WERI-Rb-1 (cell line): ENCODE measurements around the gene BFSP1.

Experiments
- DNase-seq: peaks from one replicate; pipeline ENCODE4 v3.0.0-alpha.2; 2020
- H3K27ac ChIP-seq: fragments of 250-450 bp; sonication (Bioruptor Pico); 2 replicates; pipeline ENCODE4 v1.5.1; 2020; ENCODE audit warnings: mild to moderate bottlenecking, moderate library complexity
- H3K27me3 ChIP-seq: fragments of 250-450 bp; sonication (Bioruptor Pico); 2 replicates; pipeline ENCODE4 v1.5.1; 2021; ENCODE audit warnings: mild to moderate bottlenecking, low read depth, moderate library complexity; ENCODE audit not compliant: insufficient read depth, severe bottlenecking
- H3K36me3 ChIP-seq: fragments of 250-450 bp; sonication (Bioruptor Pico); 2 replicates; pipeline ENCODE4 v1.5.1; 2020; ENCODE audit warnings: mild to moderate bottlenecking, moderate library complexity
- H3K4me3 ChIP-seq: 2 replicates; pipeline ENCODE4 v1.5.1; 2011; ENCODE audit warnings: low read depth, mild to moderate bottlenecking, control low read depth, low read length
- H3K9me3 ChIP-seq: fragments of 250-450 bp; sonication (Bioruptor Pico); 2 replicates; pipeline ENCODE4 v1.5.1; 2021; ENCODE audit warnings: mild to moderate bottlenecking, moderate library complexity; ENCODE audit not compliant: severe bottlenecking
- CTCF ChIP-seq: IDR thresholded peaks from 2 replicates; pipeline ENCODE4 v1.5.1; 2011; ENCODE audit warnings: low read depth, mild to moderate bottlenecking, control low read depth, inconsistent platforms, low read length

BFSP1 gene

DNA sequence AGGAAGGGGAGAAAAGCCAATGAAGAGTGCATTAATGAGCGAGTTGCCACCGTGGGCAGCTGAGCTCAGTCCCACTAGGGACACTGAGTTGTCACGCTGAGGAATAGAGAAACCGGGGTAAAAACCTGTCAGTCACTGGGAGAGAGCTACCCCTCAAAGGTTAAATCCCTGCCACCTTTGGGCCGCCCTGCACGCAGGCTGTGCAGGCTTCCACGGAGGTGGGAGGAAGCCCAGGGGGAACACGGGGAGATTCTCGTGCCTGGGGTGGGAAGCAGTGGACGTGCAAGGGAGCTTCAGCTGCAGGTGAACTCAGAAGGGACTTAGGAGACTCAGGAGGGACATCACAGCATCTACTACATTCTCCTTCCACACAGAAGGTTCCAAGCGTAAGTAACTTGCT lies 50.5 kb downstream of the BFSP1 start:
- Histone ChIP-seq H3K27me3 (no peaks in the 10 kb centered on the region), H3K27ac (no peak overlapping the region), H3K9me3 (no peaks in the 10 kb centered on the region), H3K4me3 (no peak overlapping the region), H3K36me3 (no peaks in the 10 kb centered on the region)
- DNase-seq = no peak
- TF ChIP-seq CTCF = no peak

- Histone ChIP-seq H3K27ac (no peak overlapping the region), H3K36me3 (no peaks in the 10 kb centered on the region)
- no peak for TF ChIP-seq CTCF
Measured at GRCh38 chr20:17479063-17479657, 52.0 kb downstream of the BFSP1 start.

GRCh38 chr20:17473659-17474058 lies 57.5 kb downstream of the BFSP1 start:
- TF ChIP-seq CTCF = no peak
- Histone ChIP-seq H3K4me3 (no peak overlapping the region), H3K27ac (no peak overlapping the region), H3K9me3 (no peaks in the 10 kb centered on the region), H3K36me3 (no peaks in the 10 kb centered on the region), H3K27me3 (no peaks in the 10 kb centered on the region)
- DNase-seq = no peak

More at GRCh38 chr20:17479063-17479657, 52.0 kb downstream of the BFSP1 start:
- H3K27me3 ChIP-seq = no peaks in the 10 kb centered on the region
- no peaks in the 10 kb centered on the region for H3K9me3 ChIP-seq
- DNase-seq = no peak
- H3K4me3 ChIP-seq = no peak overlapping the region

DNA sequence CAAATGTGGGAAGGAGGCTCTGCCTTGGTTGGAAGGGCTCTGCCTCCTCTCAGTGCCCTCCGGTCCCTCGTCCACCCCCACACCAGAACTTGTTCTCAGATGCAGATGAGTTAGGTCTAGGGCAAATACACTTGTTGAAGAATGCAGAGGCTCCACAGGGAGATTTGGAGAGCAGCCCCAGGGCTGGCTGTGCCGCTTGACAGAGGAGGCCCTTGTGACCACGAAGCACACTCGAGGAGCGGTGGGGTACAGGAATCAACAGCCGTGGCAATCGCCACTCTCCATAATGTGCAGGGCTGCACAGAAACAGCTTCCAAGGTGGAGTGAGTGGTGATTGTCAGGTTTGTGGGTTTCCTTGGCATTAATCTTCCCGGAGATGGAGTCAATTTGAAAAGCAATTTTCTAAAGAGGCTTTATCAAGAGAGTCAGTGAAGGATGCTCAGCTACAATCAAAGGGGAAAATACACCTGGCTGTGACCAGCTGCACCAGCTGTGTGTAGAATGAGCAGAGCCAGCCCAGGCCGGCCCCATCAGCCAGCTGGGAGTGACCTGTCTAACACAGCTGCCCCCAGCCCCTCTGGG lies 59.5 kb downstream of the BFSP1 start:
- H3K27ac ChIP-seq = no peak overlapping the region
- H3K4me3 ChIP-seq = no peak overlapping the region
- DNase-seq = no peak
- no peaks in the 10 kb centered on the region for H3K27me3 ChIP-seq
- H3K9me3 ChIP-seq = no peaks in the 10 kb centered on the region
- H3K36me3 ChIP-seq = 0 out of 2 replicates have a peak, but pooled peaks cover 4% of the 10 kb centered on the region
- no peak for TF ChIP-seq CTCF

DNA sequence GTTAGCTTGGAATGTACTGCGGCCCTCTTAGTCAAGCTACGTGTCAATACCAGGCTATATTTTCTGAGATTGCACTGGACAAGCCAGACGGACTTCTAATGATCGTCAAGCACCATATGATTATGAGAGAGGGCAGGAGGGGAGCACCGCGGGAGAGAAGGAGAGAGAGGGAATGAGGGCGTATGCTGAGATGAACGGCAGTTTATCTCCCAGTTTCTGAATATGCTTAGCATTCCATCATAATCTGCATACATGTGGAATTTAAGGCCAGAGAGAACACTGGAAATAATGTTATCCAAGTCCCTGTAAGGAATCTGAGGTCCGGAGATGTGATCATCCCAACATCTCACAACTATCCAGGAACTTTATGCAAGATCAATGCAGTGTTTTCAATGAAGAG lies 60.2 kb downstream of the BFSP1 start:
- no peak for DNase-seq
- Histone ChIP-seq H3K36me3 (peaks cover 10% of the 10 kb centered on the region), H3K4me3 (no peak overlapping the region), H3K27ac (no peak overlapping the region), H3K9me3 (no peaks in the 10 kb centered on the region), H3K27me3 (no peaks in the 10 kb centered on the region)
- no peak for TF ChIP-seq CTCF

- Histone ChIP-seq H3K36me3 (peaks cover 13% of the 10 kb centered on the region), H3K27ac (no peak overlapping the region), H3K9me3 (no peaks in the 10 kb centered on the region), H3K27me3 (no peaks in the 10 kb centered on the region), H3K4me3 (no peak overlapping the region)
- TF ChIP-seq CTCF = no peak
- DNase-seq = no peak
Measured at GRCh38 chr20:17470521-17470920, 60.7 kb downstream of the BFSP1 start.
